ENCODE data around the gene PILRA. TPM values are rescaled to one million over a fixed set of nuclear protein-coding genes. Genes with fewer than 3 reads are reported as not detected.

PILRA gene
- total RNA-seq, 1 experiment from 2014 or later, result 0.65 TPM

DNA sequence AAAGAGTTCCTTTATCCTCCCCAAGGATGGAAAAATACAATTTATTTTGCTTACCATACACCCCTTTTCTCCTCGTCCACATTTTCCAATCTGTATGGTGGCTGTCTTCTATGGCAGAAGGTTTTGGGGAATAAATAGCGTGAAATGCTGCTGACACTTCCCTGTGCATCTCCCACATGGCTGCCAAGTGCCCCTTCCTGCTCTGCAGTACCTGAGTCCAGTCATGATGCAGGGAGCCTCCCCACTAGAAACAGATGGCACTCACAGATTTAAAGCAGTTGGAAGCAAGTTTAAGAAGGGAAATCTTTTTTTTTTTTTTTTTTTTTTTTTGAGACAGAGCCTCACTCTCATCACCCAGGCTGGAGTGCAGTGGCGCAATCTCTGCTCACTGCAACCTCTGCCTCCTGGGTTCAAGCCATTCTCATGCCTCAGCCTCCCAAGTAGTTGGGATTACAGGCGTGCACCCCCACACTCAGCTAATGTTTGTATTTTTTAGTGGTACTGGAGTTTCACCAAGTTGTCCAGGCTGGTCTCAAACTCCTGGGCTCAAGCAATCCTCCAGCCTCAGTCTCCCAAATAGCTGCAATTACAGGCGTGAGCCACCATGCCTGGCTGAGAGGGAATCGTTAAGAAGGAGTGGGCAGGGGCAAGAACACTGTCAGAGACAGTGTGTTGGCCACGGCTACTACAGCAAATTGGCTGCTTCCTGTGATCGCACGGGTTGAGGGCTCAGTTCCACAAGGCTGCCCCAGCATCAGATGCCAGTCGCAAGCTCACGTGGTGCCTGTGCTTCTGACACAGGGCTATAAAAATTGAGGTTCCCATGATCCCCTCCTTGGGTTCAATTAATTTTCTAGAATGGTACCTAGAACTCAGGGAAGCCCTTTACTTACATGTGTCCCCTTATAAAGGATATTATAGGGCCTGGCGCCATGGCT is 5.3 kb upstream of the PILRA start:
- no peaks in the 10 kb centered on the region for H3K4me1 Mint-ChIP-seq (ENCODE audit: insufficient read depth, unreplicated experiment)
- TF ChIP-seq, protein P1, sequence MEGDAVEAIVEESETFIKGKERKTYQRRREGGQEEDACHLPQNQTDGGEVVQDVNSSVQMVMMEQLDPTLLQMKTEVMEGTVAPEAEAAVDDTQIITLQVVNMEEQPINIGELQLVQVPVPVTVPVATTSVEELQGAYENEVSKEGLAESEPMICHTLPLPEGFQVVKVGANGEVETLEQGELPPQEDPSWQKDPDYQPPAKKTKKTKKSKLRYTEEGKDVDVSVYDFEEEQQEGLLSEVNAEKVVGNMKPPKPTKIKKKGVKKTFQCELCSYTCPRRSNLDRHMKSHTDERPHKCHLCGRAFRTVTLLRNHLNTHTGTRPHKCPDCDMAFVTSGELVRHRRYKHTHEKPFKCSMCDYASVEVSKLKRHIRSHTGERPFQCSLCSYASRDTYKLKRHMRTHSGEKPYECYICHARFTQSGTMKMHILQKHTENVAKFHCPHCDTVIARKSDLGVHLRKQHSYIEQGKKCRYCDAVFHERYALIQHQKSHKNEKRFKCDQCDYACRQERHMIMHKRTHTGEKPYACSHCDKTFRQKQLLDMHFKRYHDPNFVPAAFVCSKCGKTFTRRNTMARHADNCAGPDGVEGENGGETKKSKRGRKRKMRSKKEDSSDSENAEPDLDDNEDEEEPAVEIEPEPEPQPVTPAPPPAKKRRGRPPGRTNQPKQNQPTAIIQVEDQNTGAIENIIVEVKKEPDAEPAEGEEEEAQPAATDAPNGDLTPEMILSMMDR (IDR thresholded peaks at IDR 0.05; ENCODE audit: unreplicated experiment), result no peak
- no peak overlapping the region for H3K27ac Mint-ChIP-seq (ENCODE audit: low read depth, unreplicated experiment)
- no peak for DNase-seq (ENCODE audit: unreplicated experiment)
- intact Hi-C loops (cut with micrococcal nuclease), result no loop called here
- no peaks in the 10 kb centered on the region for H3K9me3 Mint-ChIP-seq (ENCODE audit: unreplicated experiment)
- POLR2A ChIA-PET, result interaction anchor here (0.6 to 1.1 kb wide), 3 partner anchors 10 to 219 kb away, joined by 3 to 4 read pairs (median 3); partner anchors contain the start of gene LAMTOR4
- peaks cover 19% of the 10 kb centered on the region for H3K36me3 Mint-ChIP-seq (ENCODE audit: insufficient read depth, unreplicated experiment)
- CTCF ChIA-PET, result interaction anchor here (0.7 kb wide), 1 partner anchor 101 kb away, joined by 3 read pairs; no protein-coding TSS in a partner anchor
- no peak overlapping the region for H3K4me3 Mint-ChIP-seq (ENCODE audit: unreplicated experiment)
- H3K27me3 Mint-ChIP-seq (ENCODE audit: insufficient read depth, unreplicated experiment), result no peaks in the 10 kb centered on the region
- BruUV-seq (replicated peaks), result no TSS peak

DNA sequence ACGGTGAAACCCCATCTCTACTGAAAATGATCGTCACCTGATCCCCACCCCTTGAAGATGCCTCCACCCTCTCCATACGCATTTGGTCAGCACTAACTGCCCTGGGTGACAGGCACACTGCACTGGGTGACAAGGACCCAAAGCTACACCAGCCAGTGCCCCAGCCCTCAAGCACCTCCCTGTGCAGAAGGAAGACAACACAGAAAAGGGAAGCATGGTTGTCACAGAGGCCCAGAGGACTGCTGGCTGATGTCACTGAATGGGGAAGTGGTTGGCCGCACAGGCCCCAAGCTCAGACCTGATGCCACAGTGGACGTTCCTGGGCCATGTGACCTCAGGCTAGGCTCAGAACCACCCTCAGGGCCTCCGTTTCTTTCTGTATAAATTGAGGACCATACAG is 4.2 kb upstream of the PILRA start:
- H3K27me3 Mint-ChIP-seq (ENCODE audit: insufficient read depth, unreplicated experiment), result no peaks in the 10 kb centered on the region
- no peak overlapping the region for H3K4me3 Mint-ChIP-seq (ENCODE audit: unreplicated experiment)
- intact Hi-C loops (cut with micrococcal nuclease), result no loop called here
- no peak overlapping the region for H3K27ac Mint-ChIP-seq (ENCODE audit: low read depth, unreplicated experiment)
- peaks cover 7% of the 10 kb centered on the region for H3K36me3 Mint-ChIP-seq (ENCODE audit: insufficient read depth, unreplicated experiment)
- ChIA-PET POLR2A (interaction anchor here (0.8 kb wide), 1 partner anchor 1958 kb away, joined by 3 read pairs; no protein-coding TSS in a partner anchor), CTCF (no interaction called here)
- TF ChIP-seq, protein P1 (IDR thresholded peaks at IDR 0.05; ENCODE audit: unreplicated experiment), result no peak
- no peak for DNase-seq (ENCODE audit: unreplicated experiment)
- no peaks in the 10 kb centered on the region for H3K9me3 Mint-ChIP-seq (ENCODE audit: unreplicated experiment)
- no peaks in the 10 kb centered on the region for H3K4me1 Mint-ChIP-seq (ENCODE audit: insufficient read depth, unreplicated experiment)
- TSS peak; percentile 12 for BruUV-seq (replicated peaks)

DNA sequence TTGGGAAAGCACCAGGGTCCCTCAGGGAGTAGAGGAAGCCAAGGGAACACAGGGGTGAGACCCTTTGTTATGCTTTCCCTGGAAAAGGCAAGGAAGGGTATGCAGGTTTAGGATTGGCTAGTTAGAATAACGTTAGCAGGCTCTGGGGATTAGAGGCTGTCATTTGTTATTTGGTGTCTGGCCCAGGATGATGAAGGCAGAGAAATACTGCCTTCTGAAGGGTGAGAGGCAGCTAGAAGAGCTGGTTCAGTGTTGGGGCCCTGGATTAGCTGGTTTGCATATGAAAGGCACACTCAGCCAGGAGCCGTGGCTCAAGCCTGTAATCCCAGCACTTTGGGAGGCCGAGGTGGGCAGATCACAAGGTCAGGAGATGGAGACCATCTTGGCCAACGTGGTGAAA is 3.0 kb upstream of the PILRA start:
- CTCF ChIA-PET, result no interaction called here
- BruUV-seq (replicated peaks), result no TSS peak
- DNase-seq (ENCODE audit: unreplicated experiment), result no peak
- Mint-ChIP-seq H3K27ac (ENCODE audit: low read depth, unreplicated experiment) (no peak overlapping the region), H3K27me3 (ENCODE audit: insufficient read depth, unreplicated experiment) (no peaks in the 10 kb centered on the region), H3K9me3 (ENCODE audit: unreplicated experiment) (no peaks in the 10 kb centered on the region), H3K4me1 (ENCODE audit: insufficient read depth, unreplicated experiment) (no peaks in the 10 kb centered on the region), H3K4me3 (ENCODE audit: unreplicated experiment) (no peak overlapping the region), H3K36me3 (ENCODE audit: insufficient read depth, unreplicated experiment) (peaks cover 7% of the 10 kb centered on the region)
- intact Hi-C loops (cut with micrococcal nuclease), result no loop called here
- POLR2A ChIA-PET, result interaction anchor here (1.1 kb wide), 1 partner anchor 37 kb away, joined by 3 read pairs; no protein-coding TSS in a partner anchor
- TF ChIP-seq, protein P1 (IDR thresholded peaks at IDR 0.05; ENCODE audit: unreplicated experiment), result no peak

DNA sequence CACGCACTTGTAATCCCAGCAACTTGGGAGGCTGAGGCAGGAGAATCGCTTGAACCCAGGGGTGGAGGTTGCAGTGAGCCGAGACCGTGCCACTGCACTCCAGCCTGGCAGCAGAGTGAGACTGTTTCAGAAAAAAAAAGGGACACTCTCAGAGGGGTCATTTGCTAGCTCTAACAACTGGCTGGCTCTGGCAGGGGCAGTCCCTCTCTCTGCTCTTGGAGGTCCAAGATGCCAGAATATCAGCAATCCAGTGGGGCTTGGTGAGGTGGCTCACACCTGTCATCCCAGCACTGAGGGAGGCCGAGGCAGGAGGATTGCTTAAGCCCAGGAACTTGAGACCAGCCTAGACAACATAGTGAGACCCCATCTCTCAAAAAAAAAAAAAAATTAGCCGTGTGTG is 2.5 kb upstream of the PILRA start:
- POLR2A ChIA-PET, result interaction anchor here (1.1 kb wide), 1 partner anchor 36 kb away, joined by 3 read pairs; no protein-coding TSS in a partner anchor
- H3K4me3 Mint-ChIP-seq (ENCODE audit: unreplicated experiment), result no peak overlapping the region

More for the DNA sequence above, 2.5 kb upstream of the PILRA start:
- TF ChIP-seq, protein P1 (IDR thresholded peaks at IDR 0.05; ENCODE audit: unreplicated experiment), result no peak
- no peak for DNase-seq (ENCODE audit: unreplicated experiment)
- CTCF ChIA-PET, result no interaction called here
- no TSS peak for BruUV-seq (replicated peaks)
- intact Hi-C loops (cut with micrococcal nuclease), result no loop called here
- Mint-ChIP-seq H3K9me3 (ENCODE audit: unreplicated experiment) (no peaks in the 10 kb centered on the region), H3K27ac (ENCODE audit: low read depth, unreplicated experiment) (no peak overlapping the region), H3K27me3 (ENCODE audit: insufficient read depth, unreplicated experiment) (no peaks in the 10 kb centered on the region), H3K36me3 (ENCODE audit: insufficient read depth, unreplicated experiment) (peaks cover 7% of the 10 kb centered on the region), H3K4me1 (ENCODE audit: insufficient read depth, unreplicated experiment) (no peaks in the 10 kb centered on the region)

Data from MCF 10A (cell line).